WTC11 (cell line): ENCODE measurements around the gene RABGEF1.

Source experiments
- CREB1 ChIP-seq: sonication (generic); formaldehyde crosslinking; IDR thresholded peaks from 2 replicates; pipeline ENCODE4 v1.8.0; 2023; ENCODE audit warnings: mild to moderate bottlenecking, missing genetic modification reagents
- CTCF ChIP-seq: fragments of 200-600 bp; IDR thresholded peaks from 2 replicates; pipeline ENCODE4 v1.8.0; 2022; ENCODE audit warnings: antibody characterized with exemption
- HMGXB4 ChIP-seq: sonication (generic); formaldehyde crosslinking; IDR thresholded peaks from 2 replicates; pipeline ENCODE4 v1.8.1; 2023; ENCODE audit warnings: mild to moderate bottlenecking, moderate library complexity, missing genetic modification reagents
- JAZF1 ChIP-seq: fragments of 250-450 bp; sonication (Bioruptor Pico); IDR thresholded peaks from 2 replicates; pipeline ENCODE4 v1.9.0; 2021; ENCODE audit warnings: moderate library complexity, mild to moderate bottlenecking, inconsistent platforms
- NR3C1 ChIP-seq: sonication (generic); formaldehyde crosslinking; conservative IDR thresholded peaks from 2 replicates; pipeline ENCODE4 v1.8.1; 2023; ENCODE audit warnings: low read depth, mild to moderate bottlenecking, missing genetic modification reagents
- OVOL2 ChIP-seq: fragments of 250-450 bp; sonication (Bioruptor Pico); IDR thresholded peaks from 2 replicates; pipeline ENCODE4 v1.9.0; 2021; ENCODE audit warnings: mild to moderate bottlenecking, borderline replicate concordance
- SP1 ChIP-seq: sonication (generic); formaldehyde crosslinking; conservative IDR thresholded peaks from 2 replicates; pipeline ENCODE4 v1.8.1; 2022; ENCODE audit warnings: missing genetic modification reagents
- ZNF317 ChIP-seq: sonication (generic); formaldehyde crosslinking; IDR thresholded peaks from 2 replicates; pipeline ENCODE4 v1.8.1; 2023; ENCODE audit warnings: low read depth, mild to moderate bottlenecking, moderate library complexity, missing genetic modification reagents, borderline replicate concordance
- ZNF512 ChIP-seq: sonication (generic); formaldehyde crosslinking; IDR thresholded peaks from 2 replicates; pipeline ENCODE4 v1.8.1; 2022; ENCODE audit warnings: missing genetic modification reagents, borderline replicate concordance
- TF ChIP-seq, protein P1 (sequence below): sonication (generic); formaldehyde crosslinking; IDR thresholded peaks from 2 replicates; pipeline ENCODE4 v1.8.0; 2022; ENCODE audit warnings: mild to moderate bottlenecking, missing genetic modification reagents

GRCh38 chr7:66807736-66808135 lies 67.2 kb downstream of the RABGEF1 start:
- TF ChIP-seq JAZF1 (CRISPR knock-in tag): no peak
- TF ChIP-seq NR3C1 (CRISPR knock-in tag): no peak
- no peak for TF ChIP-seq CTCF
- no peak for TF ChIP-seq SP1 (CRISPR knock-in tag)
- no peak for TF ChIP-seq CREB1
- TF ChIP-seq HMGXB4 (CRISPR knock-in tag): no peak
- TF ChIP-seq, protein P1, sequence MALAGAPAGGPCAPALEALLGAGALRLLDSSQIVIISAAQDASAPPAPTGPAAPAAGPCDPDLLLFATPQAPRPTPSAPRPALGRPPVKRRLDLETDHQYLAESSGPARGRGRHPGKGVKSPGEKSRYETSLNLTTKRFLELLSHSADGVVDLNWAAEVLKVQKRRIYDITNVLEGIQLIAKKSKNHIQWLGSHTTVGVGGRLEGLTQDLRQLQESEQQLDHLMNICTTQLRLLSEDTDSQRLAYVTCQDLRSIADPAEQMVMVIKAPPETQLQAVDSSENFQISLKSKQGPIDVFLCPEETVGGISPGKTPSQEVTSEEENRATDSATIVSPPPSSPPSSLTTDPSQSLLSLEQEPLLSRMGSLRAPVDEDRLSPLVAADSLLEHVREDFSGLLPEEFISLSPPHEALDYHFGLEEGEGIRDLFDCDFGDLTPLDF (CRISPR knock-in tag): no peak
- no peak for TF ChIP-seq OVOL2
- no peak for TF ChIP-seq ZNF317
- TF ChIP-seq ZNF512 (CRISPR knock-in tag): no peak
